HEK293 (cell line): ENCODE measurements around the gene APOLD1.
A peak's percentile ranks its signal among the peaks of the same experiment; 100 is the strongest.

Experiments used
- CTCF ChIA-PET: fragments of 350-600 bp; formaldehyde crosslinking; extraction: SDS; loops from one replicate; lab custom pipeline; 2021; ENCODE audit warnings: antibody characterized with exemption; lab: Yijun Ruan, JAX
- POLR2A ChIA-PET: fragments of 300-600 bp; formaldehyde crosslinking; extraction: SDS; loops from one replicate; lab custom pipeline; 2020; ENCODE audit warnings: antibody characterized with exemption, inconsistent platforms; lab: Yijun Ruan, JAX
- H3K27ac ChIP-seq: fragments of 200-500 bp; sonication (Bioruptor generic); 2 replicates; pipeline ENCODE4 v1.5.1; 2014; ENCODE audit warnings: low read depth, low read length, control low read depth, inconsistent platforms; ENCODE audit errors: extremely low read depth
- H3K36me3 ChIP-seq, 2 experiments: fragments of 200-500 bp in 1 of 2; sonication (Bioruptor generic) in 1 of 2; 1 replicate in 1 of 2; 2 replicates in 1 of 2; pipeline ENCODE4 v1.5.1; 2014 to 2017; ENCODE audit warnings: inconsistent platforms in 2 of 2, low read length in 2 of 2; ENCODE audit not compliant: control insufficient read depth in 2 of 2, insufficient read depth in 1 of 2
- H3K4me1 ChIP-seq: fragments of 200-500 bp; sonication (Bioruptor generic); 2 replicates; pipeline ENCODE4 v1.5.1; 2014; ENCODE audit warnings: mild to moderate bottlenecking, low read length, inconsistent platforms; ENCODE audit not compliant: control insufficient read depth, insufficient read depth
- H3K4me3 ChIP-seq: 2 replicates; pipeline ENCODE4 v1.5.1; 2011; ENCODE audit warnings: low read depth, mild to moderate bottlenecking, control low read depth, low read length, moderate library complexity
- H3K9me3 ChIP-seq: fragments of 200-500 bp; sonication (Bioruptor generic); 2 replicates; pipeline ENCODE4 v1.5.1; 2014; ENCODE audit warnings: low read depth, low read length, inconsistent platforms; ENCODE audit not compliant: control insufficient read depth, insufficient read depth
- GLIS2 ChIP-seq: fragments of 450-650 bp; formaldehyde crosslinking; IDR thresholded peaks from 2 replicates; pipeline ENCODE4 v1.5.1; 2016; ENCODE audit warnings: missing biosample characterization, missing genetic modification characterization
- KLF17 ChIP-seq: fragments of 450-650 bp; formaldehyde crosslinking; IDR thresholded peaks from 2 replicates; pipeline ENCODE4 v1.5.1; 2016; ENCODE audit warnings: missing biosample characterization, missing genetic modification characterization
- KLF8 ChIP-seq: fragments of 450-650 bp; formaldehyde crosslinking; IDR thresholded peaks from 2 replicates; pipeline ENCODE4 v1.5.1; 2016; ENCODE audit warnings: missing biosample characterization, missing genetic modification characterization
- MYNN ChIP-seq: fragments of 450-650 bp; formaldehyde crosslinking; IDR thresholded peaks from 2 replicates; pipeline ENCODE4 v1.5.1; 2016; ENCODE audit warnings: missing biosample characterization, missing genetic modification characterization, borderline replicate concordance
- PBX3 ChIP-seq: sonication (generic); formaldehyde crosslinking; IDR thresholded peaks from 2 replicates; pipeline ENCODE4 v1.8.1; 2022; ENCODE audit warnings: mild to moderate bottlenecking, moderate library complexity, missing genetic modification reagents
- PRDM4 ChIP-seq: fragments of 450-650 bp; formaldehyde crosslinking; IDR thresholded peaks from 2 replicates; pipeline ENCODE4 v1.5.1; 2017; ENCODE audit warnings: missing biosample characterization, missing genetic modification characterization
- SP7 ChIP-seq: fragments of 450-650 bp; formaldehyde crosslinking; IDR thresholded peaks from 2 replicates; pipeline ENCODE4 v1.5.1; 2016; ENCODE audit warnings: missing biosample characterization, missing genetic modification characterization
- ZBTB10 ChIP-seq: fragments of 450-650 bp; formaldehyde crosslinking; IDR thresholded peaks from 2 replicates; pipeline ENCODE4 v1.5.1; 2016; ENCODE audit warnings: missing biosample characterization, missing genetic modification characterization
- ZFHX2 ChIP-seq: fragments of 450-650 bp; formaldehyde crosslinking; conservative IDR thresholded peaks from 2 replicates; pipeline ENCODE4 v1.5.1; 2016; ENCODE audit warnings: missing biosample characterization, missing genetic modification characterization
- ZFP41 ChIP-seq: fragments of 450-650 bp; formaldehyde crosslinking; IDR thresholded peaks from 2 replicates; pipeline ENCODE4 v1.5.1; 2016; ENCODE audit warnings: missing biosample characterization, missing genetic modification characterization, borderline replicate concordance
- ZFP69B ChIP-seq: fragments of 450-650 bp; formaldehyde crosslinking; IDR thresholded peaks from 2 replicates; pipeline ENCODE4 v1.5.1; 2016; ENCODE audit warnings: missing biosample characterization, missing genetic modification characterization
- ZIC2 ChIP-seq: fragments of 450-650 bp; formaldehyde crosslinking; IDR thresholded peaks from 2 replicates; pipeline ENCODE4 v1.5.1; 2016; ENCODE audit warnings: missing biosample characterization, missing genetic modification characterization
- ZNF112 ChIP-seq: fragments of 450-650 bp; formaldehyde crosslinking; IDR thresholded peaks from 2 replicates; pipeline ENCODE4 v1.5.0; 2017; ENCODE audit warnings: missing biosample characterization, missing genetic modification characterization
- ZNF140 ChIP-seq: fragments of 450-650 bp; formaldehyde crosslinking; IDR thresholded peaks from 2 replicates; pipeline ENCODE4 v1.5.1; 2016; ENCODE audit warnings: missing biosample characterization, missing genetic modification characterization
- ZNF155 ChIP-seq: fragments of 450-650 bp; formaldehyde crosslinking; IDR thresholded peaks from 2 replicates; pipeline ENCODE4 v1.5.1; 2016; ENCODE audit warnings: missing biosample characterization, missing genetic modification characterization
- ZNF19 ChIP-seq: fragments of 450-650 bp; formaldehyde crosslinking; IDR thresholded peaks from 2 replicates; pipeline ENCODE4; 2016; ENCODE audit warnings: missing biosample characterization, missing genetic modification characterization, low read depth
- ZNF292 ChIP-seq: fragments of 450-650 bp; formaldehyde crosslinking; IDR thresholded peaks from 2 replicates; pipeline ENCODE4 v1.5.1; 2016; ENCODE audit warnings: low read depth, missing biosample characterization, missing genetic modification characterization, borderline replicate concordance
- ZNF350 ChIP-seq: fragments of 450-650 bp; formaldehyde crosslinking; IDR thresholded peaks from 2 replicates; pipeline ENCODE4 v1.5.0; 2017; ENCODE audit warnings: missing biosample characterization, mild to moderate bottlenecking, missing genetic modification characterization
- ZNF510 ChIP-seq: fragments of 450-650 bp; formaldehyde crosslinking; IDR thresholded peaks from 2 replicates; pipeline ENCODE4 v1.5.1; 2018; ENCODE audit warnings: mild to moderate bottlenecking, missing genetic modification characterization, missing biosample characterization; ENCODE audit not compliant: insufficient replicate concordance
- ZNF624 ChIP-seq: fragments of 450-650 bp; formaldehyde crosslinking; IDR thresholded peaks from 2 replicates; pipeline ENCODE4 v1.5.1; 2017; ENCODE audit warnings: missing biosample characterization, missing genetic modification characterization
- ZNF707 ChIP-seq: fragments of 450-650 bp; formaldehyde crosslinking; IDR thresholded peaks from 2 replicates; pipeline ENCODE4 v1.5.1; 2016; ENCODE audit warnings: missing biosample characterization, missing genetic modification characterization
- ZSCAN16 ChIP-seq: fragments of 450-650 bp; formaldehyde crosslinking; IDR thresholded peaks from 2 replicates; pipeline ENCODE4 v1.5.1; 2016; ENCODE audit warnings: missing biosample characterization, missing genetic modification characterization
- ZSCAN18 ChIP-seq: fragments of 450-650 bp; formaldehyde crosslinking; IDR thresholded peaks from 2 replicates; pipeline ENCODE4 v1.5.1; 2016; ENCODE audit warnings: missing biosample characterization, missing genetic modification characterization

Gene APOLD1

GRCh38 chr12:12812618-12813119 lies 27.2 kb downstream of the APOLD1 start:
- TF ChIP-seq ZFHX2 (tag by site-specific recombination) (peak; percentile 21; the same call in 1 of the 2 replicates), MYNN (no peak)
- ChIA-PET CTCF (interaction anchor here (0.6 to 3.7 kb wide), 23 partner anchors 9 to 466 kb away, joined by 3 to 27 read pairs (median 4); partner anchors contain the start of gene GPRC5A), POLR2A (interaction anchor here (2.1 kb wide), 1 partner anchor 78 kb away, joined by 16 read pairs; the partner anchor contains the start of gene GPRC5A)
- H3K4me1 ChIP-seq = peaks cover 12% of the 10 kb centered on the region
- H3K27ac ChIP-seq = no peak overlapping the region
- H3K9me3 ChIP-seq = no peaks in the 10 kb centered on the region
- H3K4me3 ChIP-seq = no peak overlapping the region
- peaks cover 21 to 29% of the 10 kb centered on the region in 2 experiments for H3K36me3 ChIP-seq

- peaks cover 6% of the 10 kb centered on the region for H3K4me1 ChIP-seq
- ChIA-PET CTCF (interaction anchor here (0.6 to 3.7 kb wide), 28 partner anchors 10 to 856 kb away, joined by 3 to 27 read pairs (median 4); partner anchors contain the start of gene GPRC5A), POLR2A (interaction anchor here (0.8 to 2.1 kb wide), 3 partner anchors 10 to 79 kb away, joined by 3 to 16 read pairs (median 3); partner anchors contain the start of gene GPRC5A)
- TF ChIP-seq KLF8 (tag by site-specific recombination) (peak; percentile 53; the same call in 1 of the 2 replicates), KLF17 (tag by site-specific recombination) (peak; percentile 65; the same call in 1 of the 2 replicates), ZNF19 (tag by site-specific recombination) (no peak), ZFP41 (tag by site-specific recombination) (no peak), PRDM4 (tag by site-specific recombination) (0 out of 2 replicates have a peak, but pooled peaks have one; percentile 6), ZNF510 (no peak), ZBTB10 (tag by site-specific recombination) (no peak), ZNF155 (tag by site-specific recombination) (no peak), ZNF140 (tag by site-specific recombination) (no peak), ZNF112 (tag by site-specific recombination) (no peak), GLIS2 (no peak), ZNF292 (tag by site-specific recombination) (no peak), MYNN (no peak), PBX3 (CRISPR knock-in tag) (peak; percentile 23; the same call in 1 of the 2 replicates), ZNF350 (no peak), ZNF624 (tag by site-specific recombination) (no peak), ZIC2 (tag by site-specific recombination) (no peak), ZFP69B (tag by site-specific recombination) (peak; percentile 100), ZSCAN18 (tag by site-specific recombination) (no peak), SP7 (tag by site-specific recombination) (peak; percentile 65), ZNF707 (tag by site-specific recombination) (no peak), ZSCAN16 (tag by site-specific recombination) (no peak)
Measured at GRCh38 chr12:12813120-12814101, 28.0 kb downstream of the APOLD1 start, which contains the start of gene DDX47. Gene DDX47, plus strand, starts transcription at chr12:12813346. Its CDS starts 22 bp downstream, at chr12:12813368.

More at GRCh38 chr12:12813120-12814101, 28.0 kb downstream of the APOLD1 start, which contains the start of gene DDX47:
- Histone ChIP-seq H3K36me3 (peaks cover 21 to 34% of the 10 kb centered on the region in 2 experiments), H3K27ac (peak within 1 kb of the TSS; percentile 59), H3K4me3 (peak within 1 kb of the TSS; percentile 85), H3K9me3 (no peaks in the 10 kb centered on the region)
